ENCODE results near the gene ST6GALNAC5.

GRCh38 chr1:77010937-77011336 is 143.7 kb downstream of the ST6GALNAC5 start:
- TF ChIP-seq CTCF (IDR thresholded peaks at IDR 0.05) (no peak), POLR2AphosphoS5 (IDR thresholded peaks at IDR 0.05) (no peak), POLR2A (IDR thresholded peaks at IDR 0.05) (no peak), EP300 (IDR thresholded peaks at IDR 0.05) (no peak)

Measured in suprapubic skin (tissue), 4 donors.